Measurements from ENCODE around the gene FOSB.
"Not testable (repeated sequence)": the region's sequence is repeated elsewhere in the genome, so short reads cannot be mapped to it uniquely, and the experiment has no call there.

The FOSB gene

GRCh38 chr19:45467456-45468158 lies at the start of gene FOSB:
Gene FOSB, plus strand, starts transcription at chr19:45467996. Its CDS starts 591 bp downstream, at chr19:45468587.
- in situ Hi-C loops (cut with HindIII; ENCODE audit: low sequenced_read_pairs): no loop called here

GRCh38 chr19:45418802-45419201 lies 49.0 kb upstream of the FOSB start:
- in situ Hi-C loops (cut with HindIII; ENCODE audit: low sequenced_read_pairs): no loop called here

- in situ Hi-C loops (cut with HindIII; ENCODE audit: low sequenced_read_pairs): no loop called here
These were observed 48.4 kb upstream of the FOSB start for GRCh38 chr19:45419396-45419795.

GRCh38 chr19:45419895-45420294 lies 47.9 kb upstream of the FOSB start:
- in situ Hi-C loops (cut with HindIII; ENCODE audit: low sequenced_read_pairs): no loop called here

GRCh38 chr19:45420356-45420755 lies 47.4 kb upstream of the FOSB start:
- in situ Hi-C loops (cut with HindIII; ENCODE audit: low sequenced_read_pairs): no loop called here

- in situ Hi-C loops (cut with HindIII; ENCODE audit: low sequenced_read_pairs): no loop called here
These were observed 46.9 kb upstream of the FOSB start for GRCh38 chr19:45420871-45421270.

- in situ Hi-C loops (cut with HindIII; ENCODE audit: low sequenced_read_pairs): no loop called here
These were observed 45.8 kb upstream of the FOSB start for GRCh38 chr19:45421947-45422498.

GRCh38 chr19:45423033-45423588 lies 44.7 kb upstream of the FOSB start:
- in situ Hi-C loops (cut with HindIII; ENCODE audit: low sequenced_read_pairs): no loop called here

- in situ Hi-C loops (cut with HindIII; ENCODE audit: low sequenced_read_pairs): no loop called here
These were observed 44.1 kb upstream of the FOSB start, which contains the start of gene ERCC1 for GRCh38 chr19:45423589-45424190. Gene ERCC1, minus strand, starts transcription at chr19:45423917. Its CDS starts 543 bp downstream, at chr19:45423374.

- in situ Hi-C loops (cut with HindIII; ENCODE audit: low sequenced_read_pairs): no loop called here
These were observed 43.4 kb upstream of the FOSB start for GRCh38 chr19:45424191-45425058.

- in situ Hi-C loops (cut with HindIII; ENCODE audit: low sequenced_read_pairs): no loop called here
These were observed 39.2 kb upstream of the FOSB start for GRCh38 chr19:45428384-45429231.

GRCh38 chr19:45429896-45430295 lies 37.9 kb upstream of the FOSB start:
- in situ Hi-C loops (cut with HindIII; ENCODE audit: low sequenced_read_pairs): not testable (repeated sequence)

GRCh38 chr19:45431008-45431407 lies 36.8 kb upstream of the FOSB start:
- in situ Hi-C loops (cut with HindIII; ENCODE audit: low sequenced_read_pairs): not testable (repeated sequence)

GRCh38 chr19:45432543-45432942 lies 35.3 kb upstream of the FOSB start:
- in situ Hi-C loops (cut with HindIII; ENCODE audit: low sequenced_read_pairs): not testable (repeated sequence)

GRCh38 chr19:45437328-45437727 lies 30.5 kb upstream of the FOSB start:
- in situ Hi-C loops (cut with HindIII; ENCODE audit: low sequenced_read_pairs): no loop called here

- in situ Hi-C loops (cut with HindIII; ENCODE audit: low sequenced_read_pairs): no loop called here
These were observed 28.6 kb upstream of the FOSB start for GRCh38 chr19:45439190-45439568.

GRCh38 chr19:45439569-45440258 lies 28.1 kb upstream of the FOSB start:
- in situ Hi-C loops (cut with HindIII; ENCODE audit: low sequenced_read_pairs): no loop called here

GRCh38 chr19:45440259-45440638 lies 27.5 kb upstream of the FOSB start:
- in situ Hi-C loops (cut with HindIII; ENCODE audit: low sequenced_read_pairs): no loop called here

GRCh38 chr19:45440873-45441654 lies 26.7 kb upstream of the FOSB start:
- in situ Hi-C loops (cut with HindIII; ENCODE audit: low sequenced_read_pairs): no loop called here
